HEK293T (cell line): ENCODE results near the gene CDH3.

ENCODE experiments used
- CTCF ChIA-PET: fragments of 350-600 bp; formaldehyde crosslinking; extraction: SDS; loops from one replicate; lab custom pipeline; 2021; ENCODE audit warnings: antibody characterized with exemption, inconsistent platforms; lab: Yijun Ruan, JAX
- POLR2A ChIA-PET: fragments of 350-600 bp; formaldehyde crosslinking; extraction: SDS; loops from one replicate; lab custom pipeline; 2020; ENCODE audit warnings: antibody characterized with exemption, inconsistent platforms; lab: Yijun Ruan, JAX
- DNase-seq: peaks from one replicate; pipeline ENCODE4 v3.0.0; 2012; ENCODE audit warnings: mixed read lengths; ENCODE audit errors: extremely low spot score
- ARNT ChIP-seq: fragments of 450-650 bp; IDR thresholded peaks from 2 replicates; pipeline ENCODE4 v1.6.1; 2017; ENCODE audit warnings: mild to moderate bottlenecking
- BHLHE40 ChIP-seq: fragments of 450-650 bp; IDR thresholded peaks from 2 replicates; pipeline ENCODE4 v1.6.1; 2016; ENCODE audit warnings: mild to moderate bottlenecking, moderate library complexity, borderline replicate concordance
- CTBP1 ChIP-seq: fragments of 450-650 bp; IDR thresholded peaks from 2 replicates; pipeline ENCODE4 v1.6.1; 2016; ENCODE audit warnings: borderline replicate concordance
- ELF4 ChIP-seq: fragments of 450-650 bp; IDR thresholded peaks from 2 replicates; pipeline ENCODE4 v1.6.1; 2017; ENCODE audit warnings: antibody characterized with exemption
- FOXA1 ChIP-seq: fragments of 450-650 bp; IDR thresholded peaks from 2 replicates; pipeline ENCODE4 v1.6.1; 2016; ENCODE audit warnings: mild to moderate bottlenecking
- FOXK2 ChIP-seq: fragments of 450-650 bp; IDR thresholded peaks from 2 replicates; pipeline ENCODE4 v1.6.1; 2016; ENCODE audit warnings: mild to moderate bottlenecking
- FOXM1 ChIP-seq: fragments of 450-650 bp; IDR thresholded peaks from 2 replicates; pipeline ENCODE4 v1.6.1; 2017; ENCODE audit warnings: mild to moderate bottlenecking, borderline replicate concordance
- HDGF ChIP-seq: fragments of 450-650 bp; IDR thresholded peaks from 2 replicates; pipeline ENCODE4 v1.6.1; 2017; ENCODE audit warnings: antibody characterized with exemption, borderline replicate concordance
- L3MBTL2 ChIP-seq: fragments of 450-650 bp; conservative IDR thresholded peaks from 2 replicates; pipeline ENCODE4 v1.6.1; 2016; ENCODE audit warnings: mild to moderate bottlenecking
- LEF1 ChIP-seq: fragments of 450-650 bp; IDR thresholded peaks from 2 replicates; pipeline ENCODE4 v1.6.1; 2017; ENCODE audit warnings: mild to moderate bottlenecking, borderline replicate concordance
- NFRKB ChIP-seq: fragments of 450-650 bp; IDR thresholded peaks from 2 replicates; pipeline ENCODE4 v1.6.1; 2016; ENCODE audit warnings: mild to moderate bottlenecking, moderate library complexity
- SP1 ChIP-seq: fragments of 450-650 bp; IDR thresholded peaks from 2 replicates; pipeline ENCODE4 v1.6.1; 2017
- SUZ12 ChIP-seq: fragments of 450-650 bp; IDR thresholded peaks from 2 replicates; pipeline ENCODE4 v1.6.1; 2016; ENCODE audit warnings: mild to moderate bottlenecking
- TARDBP ChIP-seq: fragments of 450-650 bp; IDR thresholded peaks from 2 replicates; pipeline ENCODE4 v1.6.1; 2016
- ZNF384 ChIP-seq: fragments of 450-650 bp; IDR thresholded peaks from 2 replicates; pipeline ENCODE4 v1.6.1; 2016
- TF ChIP-seq, protein P1 (sequence below): fragments of 450-650 bp; IDR thresholded peaks from 2 replicates; pipeline ENCODE4 v1.6.1; 2016

Gene CDH3

GRCh38 chr16:68608330-68608729, 36.8 kb upstream of the CDH3 start:
- DNase-seq = no peak
- POLR2A ChIA-PET = no interaction called here
- CTCF ChIA-PET = interaction anchor here (0.5 kb wide), 1 partner anchor 16 kb away, joined by 4 read pairs; no protein-coding TSS in a partner anchor
- TF ChIP-seq TARDBP (no peak), HDGF (no peak), LEF1 (no peak), ARNT (no peak), SUZ12 (no peak), CTBP1 (no peak), SP1 (no peak), ELF4 (no peak), NFRKB (no peak), ZNF384 (no peak), FOXM1 (no peak), FOXA1 (no peak), FOXK2 (no peak), L3MBTL2 (no peak), BHLHE40 (no peak)
- TF ChIP-seq, protein P1, sequence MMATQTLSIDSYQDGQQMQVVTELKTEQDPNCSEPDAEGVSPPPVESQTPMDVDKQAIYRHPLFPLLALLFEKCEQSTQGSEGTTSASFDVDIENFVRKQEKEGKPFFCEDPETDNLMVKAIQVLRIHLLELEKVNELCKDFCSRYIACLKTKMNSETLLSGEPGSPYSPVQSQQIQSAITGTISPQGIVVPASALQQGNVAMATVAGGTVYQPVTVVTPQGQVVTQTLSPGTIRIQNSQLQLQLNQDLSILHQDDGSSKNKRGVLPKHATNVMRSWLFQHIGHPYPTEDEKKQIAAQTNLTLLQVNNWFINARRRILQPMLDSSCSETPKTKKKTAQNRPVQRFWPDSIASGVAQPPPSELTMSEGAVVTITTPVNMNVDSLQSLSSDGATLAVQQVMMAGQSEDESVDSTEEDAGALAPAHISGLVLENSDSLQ = no peak

GRCh38 chr16:68612996-68613395, 32.1 kb upstream of the CDH3 start:
- CTCF ChIA-PET = no interaction called here
- POLR2A ChIA-PET = no interaction called here
- TF ChIP-seq L3MBTL2 = no peak
- TF ChIP-seq HDGF = no peak
- no peak for TF ChIP-seq FOXK2
- TF ChIP-seq ZNF384 = no peak
- TF ChIP-seq SUZ12 = no peak
- no peak for TF ChIP-seq LEF1
- TF ChIP-seq CTBP1 = no peak
- TF ChIP-seq ELF4 = no peak
- TF ChIP-seq FOXA1 = no peak
- no peak for TF ChIP-seq SP1
- TF ChIP-seq NFRKB = no peak
- no peak for TF ChIP-seq FOXM1
- no peak for DNase-seq

- ChIA-PET CTCF (interaction anchor here (0.5 kb wide), 1 partner anchor 14 kb away, joined by 3 read pairs; no protein-coding TSS in a partner anchor), POLR2A (no interaction called here)
- TF ChIP-seq FOXM1 (no peak), FOXK2 (no peak), HDGF (no peak), TARDBP (no peak), BHLHE40 (no peak), CTBP1 (no peak), NFRKB (no peak), L3MBTL2 (no peak), ELF4 (no peak), ZNF384 (no peak), LEF1 (no peak), SP1 (no peak)
- no peak for DNase-seq
Observed at GRCh38 chr16:68617734-68618133, 27.4 kb upstream of the CDH3 start.

DNA sequence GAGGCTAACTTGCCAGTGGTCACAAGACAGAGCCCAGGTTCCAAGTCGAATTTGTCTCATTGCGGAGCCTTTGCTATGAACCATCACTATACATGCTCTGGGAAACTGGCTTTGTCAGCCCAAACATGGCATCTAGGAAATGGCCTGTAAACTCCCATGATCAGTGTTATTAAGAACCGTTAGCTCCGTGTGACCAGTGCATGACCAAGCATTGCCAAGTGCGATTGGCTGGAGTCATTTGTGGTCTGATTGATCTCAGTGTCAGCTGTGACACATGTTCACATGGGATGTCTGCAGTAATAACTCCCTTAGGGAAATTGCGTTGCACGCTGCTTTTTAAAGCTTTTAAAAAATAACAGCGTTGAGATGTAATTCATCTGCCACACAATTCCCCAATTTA, 18.6 kb upstream of the CDH3 start:
- DNase-seq = no peak
- ChIA-PET CTCF (interaction anchor here (1.2 kb wide), 1 partner anchor 36 kb away, joined by 5 read pairs; no protein-coding TSS in a partner anchor), POLR2A (no interaction called here)
- TF ChIP-seq CTBP1 (no peak), ELF4 (no peak), FOXK2 (no peak), TARDBP (no peak), FOXM1 (no peak), L3MBTL2 (no peak), LEF1 (no peak), HDGF (no peak), NFRKB (no peak), BHLHE40 (no peak), ARNT (no peak), ZNF384 (no peak), SP1 (no peak), SUZ12 (no peak), FOXA1 (no peak)
- TF ChIP-seq, protein P1 = no peak

GRCh38 chr16:68627951-68628425, 17.1 kb upstream of the CDH3 start:
- TF ChIP-seq FOXK2 = no peak
- no peak for TF ChIP-seq TARDBP
- TF ChIP-seq L3MBTL2 = no peak
- TF ChIP-seq LEF1 = no peak
- no peak for TF ChIP-seq NFRKB
- TF ChIP-seq ARNT = no peak
- no peak for TF ChIP-seq FOXM1
- TF ChIP-seq SUZ12 = no peak
- no peak for TF ChIP-seq HDGF
- TF ChIP-seq ELF4 = no peak
- no peak for TF ChIP-seq ZNF384
- TF ChIP-seq CTBP1 = no peak
- no peak for TF ChIP-seq SP1
- no peak for TF ChIP-seq FOXA1
- no peak for TF ChIP-seq BHLHE40
- TF ChIP-seq, protein P1 = no peak
- no peak for DNase-seq
- ChIA-PET POLR2A (no interaction called here), CTCF (no interaction called here)
